ENCODE data around the gene TOM1L1. TPM values are rescaled to one million over a fixed set of nuclear protein-coding genes. Genes with fewer than 3 reads are reported as not detected.

The TOM1L1 gene
- total and polyA plus RNA-seq, 5 donors = 7.3 to 11.8 (median 9.0) TPM

DNA sequence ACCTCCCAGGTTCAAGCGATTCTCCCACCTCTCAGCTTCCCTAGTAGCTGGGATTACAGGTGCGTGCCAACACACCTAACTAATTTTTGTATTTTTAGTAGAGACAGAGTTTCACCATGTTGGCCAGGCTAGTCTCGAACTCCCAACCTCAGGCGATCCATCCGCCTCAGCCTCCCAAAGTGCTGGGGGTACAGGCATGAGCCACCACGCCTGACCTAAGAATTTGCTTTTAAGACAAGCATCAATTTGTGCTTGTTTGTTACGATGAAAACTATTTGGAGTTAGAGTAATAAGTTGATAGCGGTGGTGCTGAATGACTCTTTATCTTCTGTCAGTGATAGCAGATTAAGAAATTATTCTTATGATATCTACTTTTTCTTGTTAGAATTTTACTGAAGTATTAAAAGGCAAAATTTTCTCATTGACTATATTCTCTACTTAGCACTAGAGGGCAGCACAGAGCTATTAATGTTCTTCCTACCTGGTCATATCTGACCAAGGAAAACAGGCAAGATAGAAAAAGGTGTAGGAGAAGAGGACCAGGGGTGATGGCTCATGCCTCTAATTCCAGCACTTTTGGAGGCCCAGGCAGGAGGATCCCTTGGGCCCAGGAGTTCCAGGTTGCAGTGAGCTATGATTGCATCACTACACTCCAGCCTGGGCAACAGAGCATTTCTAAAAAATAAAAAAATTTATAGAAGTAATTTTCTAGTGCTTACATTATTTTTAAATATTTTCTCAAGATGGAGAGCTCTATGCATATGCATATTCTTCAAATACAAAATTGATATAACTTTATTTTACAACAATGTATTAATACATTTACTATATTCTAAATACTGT, 92.4 kb downstream of the TOM1L1 start:
- Histone ChIP-seq H3K9me3 (ENCODE audit: control insufficient read depth, low read length) (no peaks in the 10 kb centered on the region), H3K4me1 (ENCODE audit: control insufficient read depth, insufficient read depth, low read length) (no peaks in the 10 kb centered on the region), H3K4me3 (ENCODE audit: low read length) (no peak overlapping the region), H3K27ac (ENCODE audit: low read length) (no peak overlapping the region), H3K27me3 (ENCODE audit: control insufficient read depth, insufficient read depth) (no peaks in the 10 kb centered on the region)
- 82% methylated on average over 8 of the region's 8 CpGs for WGBS
- ATAC-seq (peak in 1 of 2 donors; percentile 31), DNase-seq (no peak)
- intact Hi-C loops (cut with DNase I) = loop anchor here in 3 of 4 donors (5.0 to 10.0 kb wide), 3 partner anchors 354 to 522 kb away; partner anchors contain the start of gene SMIM36 (in 2 of the 3)

DNA sequence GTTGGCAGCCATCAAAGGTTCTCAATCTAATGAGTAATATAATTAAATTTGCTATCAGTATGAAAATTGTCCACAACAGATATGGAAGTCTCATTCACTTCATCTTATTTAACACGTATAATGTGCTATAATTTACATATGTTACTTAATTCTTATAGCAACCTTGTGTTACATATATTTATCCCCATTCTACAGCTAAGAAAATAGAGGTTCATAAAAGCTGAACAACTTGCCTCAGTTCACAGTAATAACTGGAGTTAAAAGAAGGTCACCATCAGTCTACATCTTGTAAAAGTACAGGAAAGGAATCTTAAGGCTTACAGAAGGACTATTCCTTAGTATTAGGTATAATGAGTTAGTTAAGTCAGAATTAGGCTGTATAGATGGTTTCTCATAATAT, 95.8 kb downstream of the TOM1L1 start:
- intact Hi-C loops (cut with DNase I) = loop anchor here in 2 of 4 donors (10.0 kb wide), 1 partner anchor 518 kb away; the partner anchor contains the start of gene SMIM36 (in 2 of the 2)
- no peak for DNase-seq
- H3K4me3 ChIP-seq (ENCODE audit: low read length) = no peak overlapping the region
- no peaks in the 10 kb centered on the region for H3K4me1 ChIP-seq (ENCODE audit: control insufficient read depth, insufficient read depth, low read length)
- no peak for ATAC-seq
- H3K27ac ChIP-seq (ENCODE audit: low read length) = no peak overlapping the region
- 96% methylated on average over 1 of the region's 1 CpG for WGBS
- H3K9me3 ChIP-seq (ENCODE audit: control insufficient read depth, low read length) = no peaks in the 10 kb centered on the region
- no peaks in the 10 kb centered on the region for H3K27me3 ChIP-seq (ENCODE audit: control insufficient read depth, insufficient read depth)

DNA sequence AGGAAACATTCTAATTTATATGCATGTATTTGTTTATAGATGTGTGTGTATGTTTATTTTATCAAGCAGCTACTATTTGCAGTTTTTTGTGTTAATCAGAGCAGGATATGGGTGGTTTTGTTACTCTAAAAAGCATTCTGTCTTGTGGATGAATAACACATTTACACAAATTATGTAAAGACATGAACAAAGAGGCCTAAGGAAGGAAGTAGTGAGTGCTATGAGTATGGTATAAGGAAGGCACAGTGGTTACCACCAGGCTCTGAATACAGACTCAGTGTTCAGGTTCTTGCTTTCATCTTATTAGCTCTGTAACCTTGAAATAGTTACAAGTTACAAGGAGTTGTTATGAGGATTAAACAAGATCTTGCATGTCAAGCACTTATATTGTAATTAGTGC, 101.8 kb downstream of the TOM1L1 start:
- no peak overlapping the region for H3K27ac ChIP-seq (ENCODE audit: low read length)
- no peaks in the 10 kb centered on the region for H3K27me3 ChIP-seq (ENCODE audit: control insufficient read depth, insufficient read depth)
- ATAC-seq (no peak), DNase-seq (no peak)
- intact Hi-C loops (cut with DNase I) = no loop called here
- H3K9me3 ChIP-seq (ENCODE audit: control insufficient read depth, low read length) = no peaks in the 10 kb centered on the region
- no peaks in the 10 kb centered on the region for H3K4me1 ChIP-seq (ENCODE audit: control insufficient read depth, insufficient read depth, low read length)
- no peak overlapping the region for H3K4me3 ChIP-seq (ENCODE audit: low read length)

DNA sequence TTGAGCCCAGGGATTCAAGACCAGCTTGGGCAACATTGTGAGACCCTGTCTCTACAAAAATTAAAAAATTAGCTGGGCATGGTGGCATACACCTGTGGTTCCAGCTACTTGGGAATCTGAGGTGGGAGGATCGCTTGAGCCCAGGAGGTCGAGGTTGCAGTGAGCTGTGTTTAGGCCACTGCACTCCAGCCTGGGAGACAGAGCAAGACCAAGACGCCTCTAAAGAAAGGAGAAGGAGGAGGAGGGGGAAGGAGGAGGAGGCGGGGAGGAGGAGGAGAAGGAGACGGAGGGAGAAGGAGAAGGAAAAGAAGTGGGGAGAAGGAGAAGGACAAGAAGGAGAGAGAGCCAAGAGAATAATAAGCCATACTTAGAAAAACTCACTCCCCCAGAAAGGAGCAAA, 103.8 kb downstream of the TOM1L1 start:
- H3K9me3 ChIP-seq (ENCODE audit: control insufficient read depth, low read length) = no peaks in the 10 kb centered on the region
- 92% methylated on average over 5 of the region's 5 CpGs for WGBS
- ATAC-seq = no peak
- H3K4me3 ChIP-seq (ENCODE audit: low read length) = no peak overlapping the region
- intact Hi-C loops (cut with DNase I) = no loop called here
- H3K4me1 ChIP-seq (ENCODE audit: control insufficient read depth, insufficient read depth, low read length) = no peaks in the 10 kb centered on the region
- no peak for DNase-seq
- no peak overlapping the region for H3K27ac ChIP-seq (ENCODE audit: low read length)
- no peaks in the 10 kb centered on the region for H3K27me3 ChIP-seq (ENCODE audit: control insufficient read depth, insufficient read depth)

DNA sequence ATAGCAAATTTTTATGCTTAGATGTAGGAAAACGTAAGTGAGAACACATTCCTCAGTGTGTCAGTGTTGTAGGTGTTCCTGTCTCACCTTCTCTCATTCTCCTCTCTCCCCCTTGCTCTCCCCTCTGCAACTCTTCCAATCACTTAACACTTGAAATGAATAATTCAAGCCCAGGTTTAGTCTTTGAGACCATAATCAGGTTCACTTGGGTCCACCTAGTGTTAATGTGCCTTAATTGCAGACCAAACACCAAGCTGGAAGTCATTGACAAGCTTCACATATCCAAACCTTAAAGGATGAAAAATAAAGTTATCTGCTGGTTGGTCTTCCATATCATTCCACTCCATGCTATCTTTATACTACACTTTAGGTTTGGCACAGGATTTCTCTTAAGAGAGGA, 104.9 kb downstream of the TOM1L1 start:
- Histone ChIP-seq H3K9me3 (ENCODE audit: control insufficient read depth, low read length) (no peaks in the 10 kb centered on the region), H3K27me3 (ENCODE audit: control insufficient read depth, insufficient read depth) (no peaks in the 10 kb centered on the region), H3K27ac (ENCODE audit: low read length) (no peak overlapping the region), H3K4me1 (ENCODE audit: control insufficient read depth, insufficient read depth, low read length) (no peaks in the 10 kb centered on the region), H3K4me3 (ENCODE audit: low read length) (no peak overlapping the region)
- WGBS = 96% methylated on average over 1 of the region's 1 CpG
- ATAC-seq (no peak), DNase-seq (no peak)
- intact Hi-C loops (cut with DNase I) = no loop called here

Other genes with a start within 250 kb of the TOM1L1 start
- gene COX11, start 67.8 kb downstream of the TOM1L1 start, total RNA-seq = 10 to 100 TPM; 49.6 to 59.2 (median 51.1) TPM
- 39.1 TPM for gene COX11, start 67.8 kb downstream of the TOM1L1 start, polyA plus RNA-seq
- 10 to 100 TPM in 1 of 4 donors, 1 to 10 TPM in 3; 8.9 to 10.8 (median 9.7) TPM for gene STXBP4, start 67.9 kb downstream of the TOM1L1 start, total RNA-seq
- gene STXBP4, start 67.9 kb downstream of the TOM1L1 start, polyA plus RNA-seq = 2.6 TPM

Measured in right cardiac atrium (tissue), 5 donors.